Stimulated activated naive CD8-positive, alpha-beta T cell treated with anti-CD3 and anti-CD28 coated beads, Interleukin-15, Interleukin-2, amounts not matched to agents 100 ng/mL and 50 ng/mL, for 24 hours (primary cell): ENCODE measurements around the gene CDA.

ENCODE experiments used
- H3K27ac Mint-ChIP-seq: one replicate; pipeline ENCODE4 v1.8.0; 2021; ENCODE audit warnings: mild to moderate bottlenecking, mixed read lengths
- H3K27me3 Mint-ChIP-seq: one replicate; pipeline ENCODE4 v1.8.0; 2021; ENCODE audit warnings: mixed read lengths
- H3K36me3 Mint-ChIP-seq: one replicate; pipeline ENCODE4 v1.8.0; 2021; ENCODE audit warnings: low read depth, mixed read lengths
- H3K4me1 Mint-ChIP-seq: one replicate; pipeline ENCODE4 v1.8.0; 2021; ENCODE audit warnings: low read depth, mixed read lengths
- H3K4me3 Mint-ChIP-seq: one replicate; pipeline ENCODE4 v1.8.0; 2021; ENCODE audit warnings: mild to moderate bottlenecking, mixed read lengths
- H3K9me3 Mint-ChIP-seq: one replicate; pipeline ENCODE4 v1.8.0; 2021; ENCODE audit warnings: mixed read lengths

CDA gene

GRCh38 chr1:20574686-20575540, 14.0 kb upstream of the CDA start:
- Mint-ChIP-seq H3K4me1 (no peaks in the 10 kb centered on the region), H3K27me3 (peaks cover 30% of the 10 kb centered on the region), H3K4me3 (no peak overlapping the region), H3K27ac (no peak overlapping the region), H3K36me3 (no peaks in the 10 kb centered on the region), H3K9me3 (no peaks in the 10 kb centered on the region)

GRCh38 chr1:20575541-20576336, 13.2 kb upstream of the CDA start:
- no peaks in the 10 kb centered on the region for H3K9me3 Mint-ChIP-seq
- H3K4me1 Mint-ChIP-seq, result no peaks in the 10 kb centered on the region
- H3K27me3 Mint-ChIP-seq, result peaks cover 29% of the 10 kb centered on the region
- H3K36me3 Mint-ChIP-seq, result no peaks in the 10 kb centered on the region
- no peak overlapping the region for H3K4me3 Mint-ChIP-seq
- no peak overlapping the region for H3K27ac Mint-ChIP-seq

GRCh38 chr1:20578062-20578461, 10.8 kb upstream of the CDA start:
- no peaks in the 10 kb centered on the region for H3K4me1 Mint-ChIP-seq

DNA sequence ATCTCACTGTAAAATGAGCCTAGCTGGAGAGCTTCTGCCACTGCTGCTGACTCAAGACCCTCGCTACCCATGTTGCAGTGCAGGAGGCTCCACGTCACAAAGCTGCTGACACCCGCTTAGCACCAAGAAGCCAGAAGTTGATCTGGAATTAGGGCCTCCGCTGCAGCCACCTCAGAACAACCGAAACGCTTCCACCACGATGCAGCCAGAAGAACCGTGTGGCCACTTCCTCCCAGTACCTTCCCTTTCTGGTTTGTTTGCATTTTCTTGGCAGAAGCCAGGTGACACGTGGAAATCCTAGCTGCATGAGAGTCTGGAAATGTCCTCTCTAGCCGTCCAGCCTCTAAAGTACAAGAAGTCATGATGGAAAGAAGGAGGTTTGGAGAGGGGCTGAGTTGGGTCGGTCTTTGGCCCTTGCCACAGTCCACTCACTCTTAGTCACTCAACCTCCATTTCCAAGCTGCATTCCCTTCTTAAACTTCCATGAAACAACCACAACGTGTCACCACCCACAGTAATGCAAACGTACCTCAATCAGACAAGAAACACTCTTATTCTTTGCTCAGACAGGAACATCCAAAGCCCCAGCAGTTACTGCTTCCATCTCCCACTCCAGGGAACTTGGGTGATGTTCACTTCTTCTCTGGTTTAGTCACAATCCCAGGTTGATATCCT, 10.0 kb upstream of the CDA start:
- H3K27me3 Mint-ChIP-seq, result peaks cover 16% of the 10 kb centered on the region
- no peaks in the 10 kb centered on the region for H3K9me3 Mint-ChIP-seq
- no peaks in the 10 kb centered on the region for H3K36me3 Mint-ChIP-seq
- H3K27ac Mint-ChIP-seq, result no peak overlapping the region
- H3K4me3 Mint-ChIP-seq, result no peak overlapping the region
- no peaks in the 10 kb centered on the region for H3K4me1 Mint-ChIP-seq

More at GRCh38 chr1:20578062-20578461, 10.8 kb upstream of the CDA start:
- H3K27ac Mint-ChIP-seq, result no peak overlapping the region
- H3K36me3 Mint-ChIP-seq, result no peaks in the 10 kb centered on the region
- no peaks in the 10 kb centered on the region for H3K9me3 Mint-ChIP-seq
- H3K27me3 Mint-ChIP-seq, result peaks cover 22% of the 10 kb centered on the region
- H3K4me3 Mint-ChIP-seq, result no peak overlapping the region

DNA sequence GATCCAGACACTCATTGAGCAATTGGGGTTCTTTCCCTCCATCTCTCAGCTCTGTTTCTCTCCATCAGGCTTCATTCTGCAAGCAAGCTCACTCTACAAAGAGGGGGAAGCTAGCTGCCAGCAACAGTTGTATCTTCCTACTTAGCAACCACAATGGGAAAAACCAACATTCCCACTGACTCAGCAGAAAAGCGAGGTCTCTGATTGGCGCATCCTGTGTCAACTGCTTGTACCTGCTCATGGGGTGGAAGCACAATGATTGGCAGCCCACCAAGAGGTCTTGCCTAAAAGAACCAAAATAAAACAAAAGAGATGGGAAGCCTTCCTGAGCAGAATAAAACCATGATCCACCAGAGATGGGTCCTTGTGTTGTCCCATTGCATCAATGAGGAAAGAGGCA, 4.0 kb upstream of the CDA start:
- Mint-ChIP-seq H3K9me3 (no peaks in the 10 kb centered on the region), H3K4me3 (no peak overlapping the region), H3K36me3 (no peaks in the 10 kb centered on the region), H3K27me3 (peaks cover 39% of the 10 kb centered on the region), H3K27ac (no peak overlapping the region), H3K4me1 (peaks cover 8% of the 10 kb centered on the region)

DNA sequence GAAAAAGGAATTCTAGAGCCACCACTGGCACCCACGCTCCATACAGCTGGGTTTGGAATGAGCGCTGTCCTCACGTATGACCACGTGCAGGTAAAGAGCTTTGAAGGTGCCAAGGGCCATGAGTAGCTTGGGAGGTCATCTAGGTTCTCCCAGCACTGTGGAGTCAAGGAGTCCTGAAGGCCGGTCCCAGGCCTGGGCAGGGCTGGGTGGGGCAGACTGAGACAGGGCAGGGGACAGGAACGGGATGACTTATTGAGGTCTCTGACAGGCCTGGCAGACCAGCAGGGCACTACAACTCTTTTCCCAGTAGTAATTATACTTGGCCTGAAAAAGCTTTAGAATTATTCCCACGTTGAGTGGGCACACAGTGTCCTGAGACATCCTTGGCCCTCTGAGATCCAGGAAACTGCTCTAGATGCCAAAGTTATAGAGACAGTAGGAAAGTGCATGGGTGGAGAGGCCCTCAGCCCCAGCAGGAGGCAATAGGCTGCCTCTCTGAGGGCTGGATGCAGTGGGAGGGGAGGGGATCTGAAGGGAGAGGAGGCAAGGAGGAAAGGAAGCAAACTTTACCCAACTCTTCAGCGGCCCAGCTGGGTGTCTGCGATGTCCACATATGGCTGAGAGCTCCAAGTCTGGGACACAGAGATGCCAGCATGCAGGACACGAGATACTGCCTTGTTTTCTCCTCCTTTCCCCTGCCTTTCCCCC, 1.8 kb upstream of the CDA start:
- Mint-ChIP-seq H3K4me1 (peaks cover 8% of the 10 kb centered on the region), H3K9me3 (no peaks in the 10 kb centered on the region), H3K36me3 (no peaks in the 10 kb centered on the region), H3K27ac (no peak overlapping the region), H3K27me3 (peaks cover 54% of the 10 kb centered on the region), H3K4me3 (no peak overlapping the region)

GRCh38 chr1:20587661-20588053, 1.2 kb upstream of the CDA start:
- no peak overlapping the region for H3K27ac Mint-ChIP-seq
- no peaks in the 10 kb centered on the region for H3K9me3 Mint-ChIP-seq
- H3K4me3 Mint-ChIP-seq, result no peak overlapping the region
- H3K27me3 Mint-ChIP-seq, result peaks cover 59% of the 10 kb centered on the region
- H3K36me3 Mint-ChIP-seq, result no peaks in the 10 kb centered on the region
- peaks cover 8% of the 10 kb centered on the region for H3K4me1 Mint-ChIP-seq

DNA sequence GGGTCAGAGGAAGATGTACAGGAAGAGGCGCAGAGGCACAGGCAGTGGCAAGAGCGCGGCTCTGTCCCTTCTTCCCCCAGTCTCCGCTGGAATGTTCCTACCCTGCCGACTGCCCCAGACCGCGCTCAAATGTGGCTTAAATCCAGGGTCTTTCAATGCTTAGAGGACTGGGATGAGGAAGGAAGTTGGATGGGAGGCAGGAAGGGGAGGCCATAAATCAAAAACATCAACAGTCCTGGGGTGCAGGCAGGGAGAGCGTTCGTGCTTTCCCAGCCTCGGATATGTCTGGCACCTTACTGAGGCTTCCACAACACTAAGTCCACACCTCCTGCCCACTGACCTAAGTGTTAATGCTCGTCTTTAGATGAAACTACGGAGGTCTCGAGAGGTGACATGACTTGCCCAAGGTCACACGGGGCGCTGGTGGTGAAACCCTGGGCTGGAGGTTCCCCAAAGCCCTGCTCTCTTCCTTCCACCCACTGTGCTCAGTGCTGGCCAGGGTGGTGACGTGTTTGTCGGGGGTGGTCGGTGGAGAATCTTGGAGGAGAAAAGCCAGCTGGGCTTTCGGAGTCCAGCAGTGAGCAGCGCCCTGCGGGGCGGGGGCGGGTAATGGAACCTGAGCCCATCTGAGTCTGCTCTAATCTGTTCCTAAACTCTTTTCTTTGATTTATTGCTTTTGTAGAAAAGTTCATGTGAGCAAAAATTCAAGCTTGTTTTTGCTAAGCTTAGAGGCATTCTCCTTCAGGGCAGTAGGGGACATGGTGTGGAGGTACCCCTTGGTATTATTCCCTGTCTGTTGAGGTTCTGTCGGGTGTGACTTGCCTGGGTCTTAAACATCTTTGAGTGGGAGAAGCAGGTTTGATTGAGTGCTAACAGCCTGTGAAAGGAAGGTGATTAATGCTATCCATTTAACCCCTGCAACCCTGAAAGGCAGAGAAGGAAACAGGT, 708 bp downstream of the CDA start:
- Mint-ChIP-seq H3K4me3 (no peak overlapping the region), H3K9me3 (no peaks in the 10 kb centered on the region), H3K27me3 (peaks cover 62% of the 10 kb centered on the region), H3K4me1 (peaks cover 8% of the 10 kb centered on the region), H3K36me3 (no peaks in the 10 kb centered on the region), H3K27ac (no peak overlapping the region)

GRCh38 chr1:20590306-20590777, 1.4 kb downstream of the CDA start:
- Mint-ChIP-seq H3K9me3 (no peaks in the 10 kb centered on the region), H3K27ac (no peak overlapping the region), H3K4me1 (peaks cover 8% of the 10 kb centered on the region), H3K36me3 (no peaks in the 10 kb centered on the region), H3K27me3 (peaks cover 57% of the 10 kb centered on the region), H3K4me3 (no peak overlapping the region)

DNA sequence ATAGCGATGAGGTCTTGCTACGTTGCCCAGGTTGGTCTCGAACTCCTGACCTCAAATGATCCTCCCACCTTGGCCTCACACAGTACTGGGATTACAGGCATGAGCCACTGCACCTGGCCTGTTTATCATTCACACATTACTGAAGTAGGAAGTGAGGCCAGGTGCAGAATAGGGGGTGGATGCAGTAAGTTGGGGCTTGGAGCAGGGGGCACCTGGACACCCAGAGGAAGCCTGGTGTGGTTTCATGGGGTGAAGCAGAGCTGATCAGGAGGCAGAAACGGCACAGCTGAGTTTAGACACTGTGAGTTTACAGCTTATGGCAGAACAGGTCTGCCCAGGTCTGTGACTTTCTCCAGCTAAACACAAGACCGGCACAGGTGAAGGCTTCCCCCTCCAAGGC, 4.9 kb downstream of the CDA start:
- H3K27ac Mint-ChIP-seq, result no peak overlapping the region
- no peaks in the 10 kb centered on the region for H3K9me3 Mint-ChIP-seq
- no peaks in the 10 kb centered on the region for H3K36me3 Mint-ChIP-seq
- peaks cover 40% of the 10 kb centered on the region for H3K27me3 Mint-ChIP-seq
- peaks cover 8% of the 10 kb centered on the region for H3K4me1 Mint-ChIP-seq
- no peak overlapping the region for H3K4me3 Mint-ChIP-seq

GRCh38 chr1:20594746-20595145, 5.8 kb downstream of the CDA start:
- Mint-ChIP-seq H3K4me3 (no peak overlapping the region), H3K9me3 (no peaks in the 10 kb centered on the region), H3K27ac (no peak overlapping the region), H3K27me3 (peaks cover 30% of the 10 kb centered on the region), H3K4me1 (peaks cover under 1% of the 10 kb centered on the region), H3K36me3 (no peaks in the 10 kb centered on the region)

- no peak overlapping the region for H3K4me3 Mint-ChIP-seq
- no peak overlapping the region for H3K27ac Mint-ChIP-seq
- H3K36me3 Mint-ChIP-seq, result no peaks in the 10 kb centered on the region
- no peaks in the 10 kb centered on the region for H3K4me1 Mint-ChIP-seq
- H3K27me3 Mint-ChIP-seq, result peaks cover 20% of the 10 kb centered on the region
- no peaks in the 10 kb centered on the region for H3K9me3 Mint-ChIP-seq
Observed at GRCh38 chr1:20596106-20596505, 7.2 kb downstream of the CDA start.

- H3K4me1 Mint-ChIP-seq, result no peaks in the 10 kb centered on the region
- H3K36me3 Mint-ChIP-seq, result no peaks in the 10 kb centered on the region
- no peak overlapping the region for H3K27ac Mint-ChIP-seq
- peaks cover 9% of the 10 kb centered on the region for H3K27me3 Mint-ChIP-seq
- H3K4me3 Mint-ChIP-seq, result no peak overlapping the region
- H3K9me3 Mint-ChIP-seq, result no peaks in the 10 kb centered on the region
Observed at GRCh38 chr1:20597650-20598049, 8.8 kb downstream of the CDA start.

- no peak overlapping the region for H3K27ac Mint-ChIP-seq
- H3K4me1 Mint-ChIP-seq, result no peaks in the 10 kb centered on the region
- H3K4me3 Mint-ChIP-seq, result no peak overlapping the region
- no peaks in the 10 kb centered on the region for H3K36me3 Mint-ChIP-seq
- H3K27me3 Mint-ChIP-seq, result peaks cover 5% of the 10 kb centered on the region
- H3K9me3 Mint-ChIP-seq, result no peaks in the 10 kb centered on the region
Observed at GRCh38 chr1:20600156-20600555, 11.3 kb downstream of the CDA start.
